HT1080 (cell line): ENCODE data around the gene ZBED6. TPM values are rescaled to one million over a fixed set of nuclear protein-coding genes. Genes with fewer than 3 reads are reported as not detected.
A peak's percentile ranks its signal among the peaks of the same experiment; 100 is the strongest.
"Not testable (repeated sequence)": the region's sequence is repeated elsewhere in the genome, so short reads cannot be mapped to it uniquely, and the experiment has no call there.

ENCODE experiments used
- DNase-seq: peaks from one replicate; pipeline ENCODE4 v3.0.0-alpha.2; 2015; ENCODE audit warnings: low read depth
- total RNA-seq: library from RNA; depleted of rRNA; stranded (reverse); fragments of >200 nt; shearing (Covaris generic); gene quantifications from 2 replicates; pipeline ENCODE4 v1.2.3, GENCODE V29; 2014

ZBED6 gene
- total RNA-seq, 1 experiment from 2014 or later: 8.1 TPM

DNA sequence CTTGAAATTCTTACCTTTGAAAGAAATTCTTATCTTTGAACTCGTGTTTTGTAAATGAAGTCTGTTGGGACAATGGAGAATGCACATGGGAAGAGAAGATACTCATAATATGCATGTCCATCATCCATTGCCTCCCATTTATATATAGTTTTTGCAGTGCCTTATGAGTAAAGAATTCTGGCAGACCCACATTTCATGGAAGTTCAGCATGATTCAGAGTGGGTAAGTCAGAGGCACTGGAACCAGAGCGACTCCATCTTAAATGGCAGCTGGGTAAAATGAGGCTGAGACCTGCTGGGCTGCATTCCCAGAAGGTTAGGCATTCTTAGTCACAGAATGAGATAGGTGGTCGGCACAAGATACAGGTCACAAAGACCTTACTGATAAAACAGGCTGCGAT, 16.6 kb upstream of the ZBED6 start:
- DNase-seq: no peak

DNA sequence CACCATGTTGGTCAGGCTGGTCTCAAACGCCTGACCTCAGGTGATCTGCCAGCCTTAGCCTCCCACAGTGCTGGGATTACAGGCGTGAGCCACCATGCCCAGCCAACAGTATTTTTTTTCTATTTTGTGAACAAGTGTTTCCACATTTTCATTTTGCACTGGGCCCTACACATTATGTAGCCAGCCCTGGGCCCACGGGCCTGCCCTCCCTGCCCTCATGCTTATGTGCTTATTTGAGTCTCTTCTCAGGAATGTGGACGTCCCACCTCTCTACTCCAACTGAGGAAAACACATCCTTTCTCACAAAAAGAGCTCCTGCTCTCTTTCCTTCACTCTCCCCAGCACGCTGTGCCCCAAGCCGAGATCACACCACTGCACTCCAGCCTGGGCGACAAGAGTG, 13.5 kb upstream of the ZBED6 start:
- no peak for DNase-seq

DNA sequence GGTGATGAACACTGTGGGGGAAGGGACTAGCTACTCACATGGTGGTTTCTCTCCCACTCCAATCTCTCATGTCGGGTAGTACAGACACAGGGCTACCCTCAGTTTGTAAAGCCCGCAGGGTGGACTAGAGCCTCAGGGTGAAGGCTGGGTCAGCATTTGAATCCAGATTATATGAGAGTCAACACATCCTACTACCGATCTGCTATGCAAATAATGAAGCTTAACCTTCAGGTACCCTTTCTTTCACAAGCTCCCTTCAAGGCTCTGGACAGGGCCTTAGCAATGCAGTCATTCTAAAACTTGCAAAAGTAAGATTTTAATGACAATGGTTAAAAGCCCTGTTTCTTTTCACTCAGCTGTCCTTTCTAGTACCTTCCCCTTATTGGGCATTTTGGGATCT, 5.5 kb upstream of the ZBED6 start:
- DNase-seq: no peak

DNA sequence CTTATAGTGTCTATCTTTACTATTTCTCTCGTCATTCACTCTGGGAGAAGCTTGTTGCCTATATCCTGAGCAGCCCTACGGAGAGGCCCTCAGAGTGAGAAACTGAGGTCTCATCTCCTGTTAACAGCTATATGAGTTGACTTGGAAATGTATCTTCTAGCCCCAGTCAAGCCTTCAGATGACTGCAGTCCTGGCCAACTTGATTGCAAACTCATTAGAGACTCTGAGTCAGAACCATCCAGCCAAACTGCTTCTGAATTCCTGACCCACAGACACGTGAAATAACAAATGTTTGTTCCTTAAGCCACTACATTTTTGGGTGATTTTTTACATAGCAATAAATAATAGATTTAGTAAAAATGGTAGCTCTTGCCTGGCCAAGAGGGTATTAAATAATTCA, 3.9 kb upstream of the ZBED6 start:
- DNase-seq: no peak

DNA sequence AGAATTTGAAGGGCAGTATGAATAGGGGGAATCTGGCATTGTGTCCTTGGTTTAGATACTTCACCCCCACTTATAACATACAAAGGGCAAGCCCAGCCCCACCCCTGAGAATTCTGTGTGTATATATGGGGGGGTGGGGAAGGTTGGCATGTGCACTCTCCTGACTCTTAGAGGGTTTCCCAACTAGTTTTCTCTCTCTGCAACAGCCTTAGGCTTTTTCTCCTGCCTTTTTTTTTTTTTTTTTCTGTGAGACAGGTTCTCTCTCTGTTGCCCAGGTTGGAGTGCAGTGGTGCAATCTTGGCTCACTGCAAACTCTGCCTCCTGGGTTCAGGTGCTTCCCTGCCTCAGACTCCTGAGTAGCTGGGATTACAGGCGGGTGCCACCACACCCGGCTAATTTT, 2.9 kb upstream of the ZBED6 start:
- no peak for DNase-seq

DNA sequence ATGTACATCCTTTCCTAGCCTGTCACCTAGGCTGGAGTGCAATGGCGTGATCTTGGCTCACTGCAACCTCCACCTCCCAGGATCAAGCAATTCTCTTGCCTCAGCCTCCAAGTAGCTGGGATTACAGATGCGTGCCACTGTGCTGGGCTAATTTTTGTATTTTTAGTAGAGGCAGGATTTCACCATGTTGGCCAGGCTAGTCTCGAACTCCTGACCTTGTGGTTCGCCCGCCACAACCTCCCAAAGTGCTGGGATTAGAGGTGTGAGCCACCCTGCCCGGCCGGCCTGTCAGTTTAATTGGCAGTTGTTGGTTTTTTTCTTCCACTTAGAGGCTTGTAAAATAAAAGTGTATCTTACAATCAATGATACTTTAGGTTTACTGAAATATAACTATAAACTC, 1.9 kb upstream of the ZBED6 start:
- not testable (repeated sequence) for DNase-seq

DNA sequence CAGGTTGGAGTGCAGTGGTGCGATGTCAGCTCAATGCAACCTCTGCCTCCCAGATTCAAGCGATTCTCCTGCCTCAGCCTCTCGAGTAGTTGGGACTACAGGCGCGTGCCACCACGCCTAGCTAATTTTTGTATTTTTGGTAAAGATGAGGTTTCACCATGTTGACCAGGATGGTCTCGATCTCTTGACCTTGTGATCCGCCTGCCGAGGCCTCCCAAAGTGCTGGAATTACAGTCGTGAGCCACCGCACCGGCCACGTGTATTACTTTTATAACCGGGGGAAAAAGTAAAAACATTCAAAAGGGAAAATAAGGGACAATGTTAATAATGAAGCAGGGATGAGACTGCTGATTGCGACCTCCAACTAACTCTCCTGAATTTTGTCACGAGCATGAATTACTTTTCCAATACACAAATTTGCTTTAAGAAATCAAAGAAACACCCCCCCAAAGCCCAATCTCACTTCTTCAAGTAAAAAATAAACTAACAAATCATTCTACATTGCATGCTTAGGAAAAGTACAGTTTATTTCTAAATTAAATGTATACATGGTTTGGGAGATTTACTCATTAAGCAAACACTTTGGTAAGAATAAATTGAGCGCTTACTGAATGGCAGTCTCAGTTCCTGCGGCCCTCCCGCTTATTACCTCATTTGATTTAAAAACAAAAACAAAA, 521 bp upstream of the ZBED6 start:
- DNase-seq: no peak

DNA sequence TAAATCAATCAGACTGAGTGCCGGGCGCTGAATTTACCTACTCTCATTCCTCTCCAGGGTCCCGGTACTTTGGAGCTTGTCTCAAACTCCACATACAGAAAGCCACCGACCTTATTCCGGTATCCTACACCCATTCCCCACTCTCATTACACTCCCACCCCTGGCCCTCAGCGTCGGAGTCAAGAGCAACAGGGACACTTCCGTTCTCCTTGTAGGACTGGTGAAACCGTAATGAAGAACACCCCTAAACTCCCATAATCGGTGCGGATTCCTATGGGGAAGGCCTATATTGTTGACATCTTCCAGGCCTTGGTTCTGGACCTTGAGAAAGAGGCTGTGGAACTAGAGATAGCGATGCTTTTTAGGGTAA, 798 bp downstream of the ZBED6 start:
- DNase-seq: peak; percentile 40

DNA sequence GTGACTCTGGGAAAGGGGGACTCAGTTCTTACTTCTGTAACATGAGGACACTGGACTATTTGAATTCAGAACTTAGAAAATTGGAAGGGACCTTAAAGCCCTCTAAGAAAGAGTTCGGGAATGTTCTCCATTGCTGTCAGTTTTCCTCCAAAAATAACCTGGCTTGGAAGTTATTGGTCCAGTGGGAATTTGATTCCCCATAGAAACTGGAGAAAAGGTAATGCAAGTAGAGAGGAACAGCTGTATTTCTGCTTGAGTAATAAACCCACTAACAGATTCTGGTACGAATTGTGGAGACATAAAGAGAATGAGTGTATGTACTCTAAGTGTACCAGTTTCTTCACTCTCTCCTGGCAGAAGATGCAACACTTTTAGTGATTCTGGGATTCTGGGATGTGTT, 1.8 kb downstream of the ZBED6 start:
- no peak for DNase-seq

DNA sequence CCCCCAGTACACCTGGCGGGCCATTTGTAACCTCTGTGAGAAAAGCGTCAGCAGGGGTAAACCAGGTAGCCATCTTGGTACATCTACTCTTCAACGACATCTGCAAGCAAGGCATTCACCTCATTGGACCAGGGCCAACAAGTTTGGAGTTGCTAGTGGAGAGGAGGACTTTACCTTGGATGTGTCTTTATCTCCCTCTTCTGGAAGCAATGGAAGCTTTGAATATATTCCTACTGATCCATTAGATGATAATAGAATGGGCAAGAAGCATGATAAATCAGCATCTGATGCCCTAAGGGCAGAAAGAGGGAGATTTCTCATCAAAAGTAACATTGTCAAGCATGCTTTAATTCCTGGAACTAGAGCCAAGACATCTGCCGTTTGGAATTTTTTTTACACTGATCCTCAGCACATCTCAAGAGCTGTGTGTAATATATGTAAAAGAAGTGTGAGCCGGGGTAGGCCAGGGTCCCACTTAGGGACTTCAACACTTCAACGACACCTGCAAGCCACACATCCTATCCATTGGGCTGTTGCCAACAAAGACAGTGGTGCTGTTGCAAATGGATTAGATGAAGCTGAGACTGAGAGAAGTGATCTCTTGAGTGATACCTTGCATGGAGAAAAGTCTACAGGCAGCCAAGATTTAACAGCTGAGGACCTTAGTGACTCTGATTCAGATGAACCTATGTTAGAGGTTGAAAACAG, 2.7 kb downstream of the ZBED6 start:
- no peak for DNase-seq

DNA sequence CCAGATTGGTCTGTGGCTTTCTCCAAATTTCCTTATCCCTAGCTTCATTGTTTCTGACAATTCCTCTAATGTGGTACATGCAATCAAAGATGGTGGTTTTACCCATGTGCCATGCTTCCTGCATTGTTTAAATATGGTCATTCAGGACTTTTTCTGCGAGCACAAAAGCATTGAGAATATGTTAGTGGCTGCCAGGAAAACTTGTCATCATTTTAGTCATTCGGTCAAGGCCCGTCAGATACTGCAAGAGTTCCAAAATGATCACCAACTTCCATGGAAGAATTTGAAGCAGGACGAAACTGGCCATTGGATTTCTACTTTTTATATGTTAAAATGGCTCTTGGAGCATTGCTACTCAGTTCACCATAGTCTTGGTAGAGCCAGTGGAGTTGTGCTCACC, 3.7 kb downstream of the ZBED6 start:
- no peak for DNase-seq

DNA sequence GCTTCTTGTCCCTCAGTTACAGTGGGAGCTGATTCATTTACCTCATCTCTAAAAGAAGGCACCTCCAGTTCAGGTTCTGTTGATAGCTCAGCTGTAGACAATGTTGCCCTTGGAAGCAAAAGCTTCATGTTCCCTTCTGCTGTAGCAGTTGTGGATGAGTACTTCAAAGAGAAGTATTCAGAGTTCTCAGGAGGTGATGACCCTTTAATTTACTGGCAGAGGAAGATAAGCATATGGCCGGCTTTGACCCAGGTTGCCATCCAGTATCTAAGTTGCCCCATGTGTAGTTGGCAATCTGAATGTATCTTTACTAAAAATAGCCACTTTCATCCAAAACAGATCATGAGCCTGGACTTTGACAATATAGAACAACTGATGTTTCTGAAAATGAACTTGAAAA, 4.5 kb downstream of the ZBED6 start:
- no peak for DNase-seq

DNA sequence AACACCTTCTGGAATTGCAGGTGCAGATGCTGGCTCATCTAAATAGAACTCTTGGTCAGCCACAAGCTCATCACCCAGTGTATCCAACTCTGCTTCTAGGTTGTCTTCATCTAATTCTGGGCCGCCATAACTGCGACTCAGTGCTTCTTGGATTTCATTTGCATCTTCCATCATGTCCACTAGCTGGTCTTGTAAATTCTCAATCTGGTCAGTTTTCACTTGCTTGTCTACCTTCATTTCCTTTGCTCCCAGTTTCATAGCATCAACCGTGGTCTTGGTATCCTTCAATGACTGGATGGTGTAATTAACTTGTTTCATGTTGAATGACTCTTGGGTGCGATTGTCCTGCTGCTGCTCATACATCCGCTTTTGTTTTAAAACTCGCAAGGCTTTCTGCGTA, 10.3 kb downstream of the ZBED6 start:
- DNase-seq: no peak

DNA sequence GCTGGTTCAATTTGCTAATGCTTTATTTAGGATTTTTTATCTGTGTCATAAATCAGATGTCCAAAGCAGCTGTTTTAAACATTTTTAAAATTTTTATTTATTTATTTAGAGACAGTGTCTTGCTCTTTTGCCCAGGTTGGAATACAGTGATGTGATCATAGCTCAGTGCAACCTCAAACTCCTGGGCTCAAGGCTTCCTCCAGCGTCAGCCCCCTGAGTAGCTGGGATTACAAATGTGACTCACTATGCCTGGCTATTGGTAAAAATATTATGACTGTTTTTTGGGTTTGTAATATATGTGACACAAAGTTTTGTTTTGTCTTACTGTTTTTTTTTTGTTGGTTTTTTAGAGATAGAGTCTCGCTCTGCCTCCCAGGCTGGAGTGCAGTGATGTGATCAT, 11.8 kb downstream of the ZBED6 start:
- DNase-seq: no peak

DNA sequence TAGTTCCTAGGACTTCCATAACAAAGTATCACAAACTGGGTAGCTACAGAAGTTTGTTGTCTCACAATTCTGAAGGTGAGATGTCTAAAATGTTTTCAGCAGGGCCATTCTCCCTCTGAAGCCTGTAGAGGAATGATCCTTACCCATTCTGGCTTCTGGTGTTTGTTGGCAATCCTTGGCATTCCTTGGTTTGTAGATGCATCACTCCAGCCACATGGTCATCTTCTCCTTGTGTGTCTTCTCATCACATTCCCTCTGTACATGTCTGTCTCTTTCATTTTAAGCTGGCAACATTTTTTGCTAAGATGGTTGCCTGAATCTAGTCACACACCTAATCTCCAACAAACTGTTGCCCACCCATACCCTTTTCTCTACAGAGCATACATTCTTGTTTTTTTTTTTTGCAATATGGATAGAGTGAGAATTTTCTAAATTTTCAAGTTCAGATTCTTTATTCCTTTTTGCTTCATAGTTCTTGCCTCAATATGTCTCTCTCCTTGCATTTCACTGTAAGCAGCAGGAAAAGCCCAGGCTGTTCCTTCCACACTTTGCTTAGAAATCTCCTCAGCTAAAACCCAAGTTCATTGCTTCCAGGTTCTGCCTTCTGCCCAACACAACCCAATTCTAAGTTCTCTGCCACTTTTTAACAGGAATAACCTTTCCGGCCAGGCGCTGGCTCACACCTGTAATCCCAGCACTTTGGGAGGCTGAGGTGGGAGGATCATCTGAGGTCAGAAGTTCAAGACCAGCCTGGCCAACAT, 18.3 kb downstream of the ZBED6 start:
- DNase-seq: no peak

DNA sequence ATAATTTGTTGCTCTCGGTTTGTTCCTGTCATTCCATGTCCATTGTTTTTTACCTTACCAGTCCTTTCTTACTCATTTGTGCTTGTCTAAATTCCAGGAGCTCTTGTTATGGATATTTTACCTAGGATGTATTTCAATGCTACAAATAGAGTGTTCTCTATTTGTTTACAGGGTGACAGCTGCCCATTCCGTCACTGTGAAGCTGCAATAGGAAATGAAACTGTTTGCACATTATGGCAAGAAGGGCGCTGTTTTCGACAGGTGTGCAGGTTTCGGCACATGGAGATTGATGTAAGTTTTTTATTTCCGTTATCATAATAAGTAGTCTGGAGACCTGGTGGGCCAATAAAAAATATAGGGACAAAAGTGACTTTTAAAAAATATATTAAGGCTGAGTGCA, 23.0 kb downstream of the ZBED6 start:
- no peak for DNase-seq

DNA sequence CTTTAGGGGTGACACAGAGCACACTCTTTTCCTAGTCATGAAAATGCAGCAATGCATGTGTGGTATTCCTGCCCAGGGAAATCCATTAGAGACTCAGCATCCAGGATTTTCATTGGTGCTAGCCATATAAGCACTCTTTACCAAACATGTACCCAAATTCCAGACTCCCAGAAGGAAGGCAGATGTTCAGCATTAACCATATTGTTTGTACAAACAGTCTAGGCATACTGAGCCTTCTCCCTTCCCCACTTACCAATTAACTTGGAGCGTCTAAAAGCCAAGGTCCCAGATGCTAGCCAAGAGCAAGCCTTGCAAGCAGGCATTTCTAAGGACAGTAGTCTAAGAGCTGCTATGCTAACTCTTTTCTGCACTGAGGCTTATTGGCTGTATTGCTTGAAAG, 27.9 kb downstream of the ZBED6 start:
- no peak for DNase-seq

DNA sequence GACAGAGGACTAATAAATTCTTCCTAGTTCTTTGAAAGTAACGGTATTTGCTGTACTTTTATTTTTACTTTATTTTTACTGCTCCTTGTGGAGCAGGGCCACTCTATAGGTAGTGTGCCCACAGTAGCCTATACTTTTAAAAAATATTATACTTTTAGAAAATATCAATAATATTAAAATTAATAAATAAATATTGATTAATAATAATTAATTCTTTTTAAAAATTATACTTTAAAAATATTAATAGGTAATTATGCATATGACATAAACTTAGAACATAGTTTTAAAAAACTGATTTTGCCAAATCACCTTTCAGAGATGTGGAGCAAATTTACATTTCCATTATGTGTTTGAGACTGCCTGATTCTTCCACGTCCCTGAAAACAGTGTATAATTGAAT, 30.8 kb downstream of the ZBED6 start:
- DNase-seq: no peak

DNA sequence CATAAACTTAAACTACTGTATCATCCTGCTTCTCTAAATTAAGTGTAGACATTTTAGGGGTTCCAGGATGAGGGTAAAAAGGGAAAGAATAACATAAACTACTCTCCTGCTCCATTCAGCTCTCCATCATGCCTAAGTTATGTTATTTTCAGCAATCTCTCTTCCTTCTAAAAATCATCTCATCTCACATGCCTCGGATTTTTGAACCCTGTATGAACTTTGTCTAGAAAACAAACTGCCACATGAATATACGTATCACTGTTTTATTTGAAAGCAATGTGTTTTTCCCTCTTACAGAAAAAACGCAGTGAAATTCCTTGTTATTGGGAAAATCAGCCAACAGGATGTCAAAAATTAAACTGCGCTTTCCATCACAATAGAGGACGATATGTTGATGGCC, 32.6 kb downstream of the ZBED6 start:
- no peak for DNase-seq

DNA sequence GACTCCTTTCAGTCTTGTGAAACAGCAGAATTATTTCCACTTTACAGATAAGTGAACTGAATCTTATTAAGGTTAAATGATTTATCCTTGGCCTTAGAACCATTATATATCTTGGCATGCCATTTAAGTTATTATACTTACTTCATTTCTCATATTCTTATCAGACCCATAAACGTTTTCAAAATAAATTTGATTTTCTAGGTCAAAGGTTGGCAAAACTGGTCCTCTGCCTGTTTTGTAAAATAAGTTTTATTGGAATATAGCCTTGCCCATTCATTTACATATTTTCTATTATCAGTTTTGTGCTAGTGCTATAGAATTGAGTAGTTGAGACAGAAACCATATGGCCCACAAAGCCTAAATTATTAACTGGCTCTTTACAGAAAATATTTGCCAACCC, 33.1 kb downstream of the ZBED6 start:
- DNase-seq: no peak

DNA sequence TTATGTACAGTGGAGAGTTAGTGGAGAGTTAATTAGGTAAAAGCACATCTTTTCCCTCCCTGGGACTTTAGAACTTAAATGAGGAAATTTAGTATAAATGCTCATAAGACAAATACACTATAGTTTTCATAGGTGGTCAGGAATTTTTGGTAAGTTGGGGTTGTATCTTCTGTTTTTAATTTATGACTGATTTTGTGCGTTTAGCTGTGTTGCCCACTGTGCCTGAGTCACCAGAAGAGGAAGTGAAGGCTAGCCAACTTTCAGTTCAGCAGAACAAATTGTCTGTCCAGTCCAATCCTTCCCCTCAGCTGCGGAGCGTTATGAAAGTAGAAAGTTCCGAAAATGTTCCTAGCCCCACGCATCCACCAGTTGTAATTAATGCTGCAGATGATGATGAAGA, 33.8 kb downstream of the ZBED6 start:
- DNase-seq: not testable (repeated sequence)

DNA sequence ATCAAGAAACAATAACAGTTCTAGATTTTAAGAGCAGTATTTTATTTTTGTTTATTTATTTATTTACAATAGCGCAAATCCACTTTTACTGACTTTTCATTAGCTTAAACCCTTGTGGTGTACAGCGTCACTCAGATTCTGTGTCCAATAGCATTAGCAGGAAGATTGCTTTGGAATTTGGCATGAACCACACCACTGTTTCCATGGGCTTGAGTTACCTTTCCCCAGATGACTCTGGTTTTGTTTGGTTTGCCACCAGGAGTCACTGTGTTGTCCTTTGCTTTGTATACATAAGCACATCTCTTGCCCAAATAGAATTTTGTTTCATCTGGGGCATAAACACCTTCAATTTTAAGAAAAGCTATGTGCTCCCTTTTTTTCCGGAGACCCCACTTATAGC, 40.1 kb downstream of the ZBED6 start:
- no peak for DNase-seq

DNA sequence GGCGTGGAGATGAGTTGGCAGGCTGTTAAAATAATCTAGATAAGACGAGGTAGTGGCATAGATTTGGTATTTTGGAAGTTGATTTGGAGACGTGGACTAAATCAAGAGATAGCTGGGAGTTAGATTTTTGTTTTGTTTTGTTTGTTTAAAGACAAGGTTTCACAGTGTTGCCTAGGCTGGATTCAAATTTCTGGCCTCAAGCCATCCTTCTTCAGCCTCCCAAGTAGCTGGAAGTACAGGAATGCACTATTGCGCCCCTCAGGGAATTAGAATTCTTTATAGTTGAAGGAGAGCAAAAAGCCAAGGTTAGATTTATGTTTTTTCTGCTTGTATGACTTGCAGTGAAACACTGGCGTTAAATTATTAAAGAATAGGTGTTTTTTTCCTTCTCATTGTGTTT, 43.7 kb downstream of the ZBED6 start:
- DNase-seq: no peak
